ENCODE data around the gene CAMTA2. TPM values are rescaled to one million over a fixed set of nuclear protein-coding genes. Genes with fewer than 3 reads are reported as not detected.

CAMTA2 gene
- polyA plus RNA-seq, 1 donor from 2014 or later, result 7.3 TPM

DNA sequence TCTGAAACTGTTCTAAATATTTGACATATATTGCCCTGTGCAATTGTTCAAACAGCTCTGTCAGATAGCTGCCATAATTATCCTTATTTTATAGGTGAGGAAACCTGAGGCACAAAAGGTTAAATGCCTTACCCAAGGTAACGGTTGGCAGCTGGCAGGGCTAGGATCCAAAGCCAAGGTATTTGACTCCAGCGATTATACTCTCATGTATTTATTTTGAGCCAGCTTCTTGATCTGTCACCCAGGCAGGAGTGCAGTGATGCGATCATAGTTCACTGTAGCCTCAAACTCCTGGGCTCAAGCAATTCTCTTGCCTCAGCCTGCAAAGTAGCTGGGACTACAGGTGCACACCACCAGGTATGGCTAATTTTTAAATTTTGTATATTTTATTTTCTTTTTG, 29.4 kb downstream of the CAMTA2 start (continued):
- TF ChIP-seq EP300 (conservative IDR thresholded peaks at IDR 0.05; ENCODE audit: poor library complexity, severe bottlenecking), result no peak

DNA sequence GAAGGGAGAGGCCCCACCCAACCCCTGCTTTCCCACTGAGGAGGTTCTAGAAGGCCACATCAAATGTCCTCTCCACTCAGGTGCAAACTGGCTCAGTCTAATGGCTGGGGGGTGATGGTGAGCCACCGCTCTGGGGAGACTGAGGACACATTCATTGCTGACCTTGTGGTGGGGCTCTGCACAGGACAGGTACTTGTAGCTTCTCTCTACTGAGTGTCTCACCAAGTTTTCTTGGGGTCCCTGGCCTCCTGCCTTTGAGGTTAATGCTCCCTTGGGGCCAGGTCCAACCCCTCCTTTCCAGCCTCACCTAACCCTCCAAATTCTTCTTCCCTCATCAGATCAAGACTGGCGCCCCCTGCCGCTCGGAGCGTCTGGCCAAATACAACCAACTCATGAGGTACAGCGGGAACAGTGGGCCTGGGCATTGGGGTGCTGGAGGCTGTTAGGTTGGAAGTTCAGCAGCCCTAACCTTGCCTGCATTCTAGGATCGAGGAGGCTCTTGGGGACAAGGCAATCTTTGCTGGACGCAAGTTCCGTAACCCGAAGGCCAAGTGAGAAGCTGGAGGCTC, 30.9 kb downstream of the CAMTA2 start:
- Histone ChIP-seq H3F3A (ENCODE audit: insufficient read depth, low read length, poor library complexity, severe bottlenecking) (no peaks in the 10 kb centered on the region), H3K27ac (ENCODE audit: low read length) (no peak overlapping the region), H2AFZ (ENCODE audit: low read depth, low read length) (no peak overlapping the region), H3K4me2 (ENCODE audit: low read length) (no peak overlapping the region), H4K20me1 (ENCODE audit: insufficient read depth) (no peaks in the 10 kb centered on the region), H3K9ac (ENCODE audit: low read length) (no peak overlapping the region), H3K4me3 (ENCODE audit: low read length) (no peak overlapping the region), H3K9me2 (ENCODE audit: insufficient read depth, low read length) (no peaks in the 10 kb centered on the region), H3K9me3 (ENCODE audit: low read length) (no peaks in the 10 kb centered on the region), H3K79me2 (replicated peaks; ENCODE audit: insufficient read depth, low read length) (no peaks in the 10 kb centered on the region), H3K27me3 (ENCODE audit: insufficient read depth, low read depth, low read length) (no peaks in the 10 kb centered on the region), H3K36me3 (ENCODE audit: insufficient read depth, low read length) (no peaks in the 10 kb centered on the region)
- TF ChIP-seq TAF1 (IDR thresholded peaks at IDR 0.05; ENCODE audit: low read depth) (no peak), RAD21 (conservative IDR thresholded peaks at IDR 0.05) (no peak), MXI1 (conservative IDR thresholded peaks at IDR 0.05; ENCODE audit: poor library complexity, severe bottlenecking) (no peak), SMC3 (conservative IDR thresholded peaks at IDR 0.05; ENCODE audit: poor library complexity) (no peak), EP300 (conservative IDR thresholded peaks at IDR 0.05; ENCODE audit: poor library complexity, severe bottlenecking) (no peak)

DNA sequence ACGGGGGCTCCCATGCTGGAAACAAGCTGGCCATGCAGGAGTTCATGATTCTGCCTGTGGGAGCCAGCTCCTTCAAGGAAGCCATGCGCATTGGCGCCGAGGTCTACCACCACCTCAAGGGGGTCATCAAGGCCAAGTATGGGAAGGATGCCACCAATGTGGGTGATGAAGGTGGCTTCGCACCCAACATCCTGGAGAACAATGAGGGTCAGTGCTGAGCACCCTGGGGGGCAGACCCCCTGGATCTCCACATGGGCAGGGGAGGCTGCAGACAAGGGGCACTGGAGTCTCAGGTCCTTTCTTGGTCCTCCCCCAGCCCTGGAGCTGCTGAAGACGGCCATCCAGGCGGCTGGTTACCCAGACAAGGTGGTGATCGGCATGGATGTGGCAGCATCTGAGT, 32.4 kb downstream of the CAMTA2 start:
- TF ChIP-seq EZH2 (IDR thresholded peaks at IDR 0.05; ENCODE audit: borderline replicate concordance, insufficient read depth, low read length, poor library complexity, severe bottlenecking), result no peak
- TF ChIP-seq, protein P1, sequence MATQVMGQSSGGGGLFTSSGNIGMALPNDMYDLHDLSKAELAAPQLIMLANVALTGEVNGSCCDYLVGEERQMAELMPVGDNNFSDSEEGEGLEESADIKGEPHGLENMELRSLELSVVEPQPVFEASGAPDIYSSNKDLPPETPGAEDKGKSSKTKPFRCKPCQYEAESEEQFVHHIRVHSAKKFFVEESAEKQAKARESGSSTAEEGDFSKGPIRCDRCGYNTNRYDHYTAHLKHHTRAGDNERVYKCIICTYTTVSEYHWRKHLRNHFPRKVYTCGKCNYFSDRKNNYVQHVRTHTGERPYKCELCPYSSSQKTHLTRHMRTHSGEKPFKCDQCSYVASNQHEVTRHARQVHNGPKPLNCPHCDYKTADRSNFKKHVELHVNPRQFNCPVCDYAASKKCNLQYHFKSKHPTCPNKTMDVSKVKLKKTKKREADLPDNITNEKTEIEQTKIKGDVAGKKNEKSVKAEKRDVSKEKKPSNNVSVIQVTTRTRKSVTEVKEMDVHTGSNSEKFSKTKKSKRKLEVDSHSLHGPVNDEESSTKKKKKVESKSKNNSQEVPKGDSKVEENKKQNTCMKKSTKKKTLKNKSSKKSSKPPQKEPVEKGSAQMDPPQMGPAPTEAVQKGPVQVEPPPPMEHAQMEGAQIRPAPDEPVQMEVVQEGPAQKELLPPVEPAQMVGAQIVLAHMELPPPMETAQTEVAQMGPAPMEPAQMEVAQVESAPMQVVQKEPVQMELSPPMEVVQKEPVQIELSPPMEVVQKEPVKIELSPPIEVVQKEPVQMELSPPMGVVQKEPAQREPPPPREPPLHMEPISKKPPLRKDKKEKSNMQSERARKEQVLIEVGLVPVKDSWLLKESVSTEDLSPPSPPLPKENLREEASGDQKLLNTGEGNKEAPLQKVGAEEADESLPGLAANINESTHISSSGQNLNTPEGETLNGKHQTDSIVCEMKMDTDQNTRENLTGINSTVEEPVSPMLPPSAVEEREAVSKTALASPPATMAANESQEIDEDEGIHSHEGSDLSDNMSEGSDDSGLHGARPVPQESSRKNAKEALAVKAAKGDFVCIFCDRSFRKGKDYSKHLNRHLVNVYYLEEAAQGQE (IDR thresholded peaks at IDR 0.05; ENCODE audit: borderline replicate concordance), result no peak
- no peak for TF ChIP-seq TAF1 (IDR thresholded peaks at IDR 0.05; ENCODE audit: low read depth)
- TF ChIP-seq SMC3 (conservative IDR thresholded peaks at IDR 0.05; ENCODE audit: poor library complexity), result no peak
- no peak for TF ChIP-seq MXI1 (conservative IDR thresholded peaks at IDR 0.05; ENCODE audit: poor library complexity, severe bottlenecking)
- no peak for TF ChIP-seq POLR2AphosphoS5 (IDR thresholded peaks at IDR 0.05)
- TF ChIP-seq EP300 (conservative IDR thresholded peaks at IDR 0.05; ENCODE audit: poor library complexity, severe bottlenecking), result no peak
- no peak for TF ChIP-seq RAD21 (conservative IDR thresholded peaks at IDR 0.05)
- TF ChIP-seq, protein P2, sequence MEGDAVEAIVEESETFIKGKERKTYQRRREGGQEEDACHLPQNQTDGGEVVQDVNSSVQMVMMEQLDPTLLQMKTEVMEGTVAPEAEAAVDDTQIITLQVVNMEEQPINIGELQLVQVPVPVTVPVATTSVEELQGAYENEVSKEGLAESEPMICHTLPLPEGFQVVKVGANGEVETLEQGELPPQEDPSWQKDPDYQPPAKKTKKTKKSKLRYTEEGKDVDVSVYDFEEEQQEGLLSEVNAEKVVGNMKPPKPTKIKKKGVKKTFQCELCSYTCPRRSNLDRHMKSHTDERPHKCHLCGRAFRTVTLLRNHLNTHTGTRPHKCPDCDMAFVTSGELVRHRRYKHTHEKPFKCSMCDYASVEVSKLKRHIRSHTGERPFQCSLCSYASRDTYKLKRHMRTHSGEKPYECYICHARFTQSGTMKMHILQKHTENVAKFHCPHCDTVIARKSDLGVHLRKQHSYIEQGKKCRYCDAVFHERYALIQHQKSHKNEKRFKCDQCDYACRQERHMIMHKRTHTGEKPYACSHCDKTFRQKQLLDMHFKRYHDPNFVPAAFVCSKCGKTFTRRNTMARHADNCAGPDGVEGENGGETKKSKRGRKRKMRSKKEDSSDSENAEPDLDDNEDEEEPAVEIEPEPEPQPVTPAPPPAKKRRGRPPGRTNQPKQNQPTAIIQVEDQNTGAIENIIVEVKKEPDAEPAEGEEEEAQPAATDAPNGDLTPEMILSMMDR (IDR thresholded peaks at IDR 0.05; ENCODE audit: poor library complexity, severe bottlenecking), result no peak
- H3F3A ChIP-seq (ENCODE audit: insufficient read depth, low read length, poor library complexity, severe bottlenecking), result no peaks in the 10 kb centered on the region
- no peaks in the 10 kb centered on the region for H3K9me2 ChIP-seq (ENCODE audit: insufficient read depth, low read length)
- H4K20me1 ChIP-seq (ENCODE audit: insufficient read depth), result no peaks in the 10 kb centered on the region
- no peak overlapping the region for H3K4me3 ChIP-seq (ENCODE audit: low read length)
- no peak overlapping the region for H2AFZ ChIP-seq (ENCODE audit: low read depth, low read length)
- H3K27me3 ChIP-seq (ENCODE audit: insufficient read depth, low read depth, low read length), result no peaks in the 10 kb centered on the region
- no peaks in the 10 kb centered on the region for H3K9me3 ChIP-seq (ENCODE audit: low read length)
- H3K79me2 ChIP-seq (replicated peaks; ENCODE audit: insufficient read depth, low read length), result no peaks in the 10 kb centered on the region
- H3K36me3 ChIP-seq (ENCODE audit: insufficient read depth, low read length), result no peaks in the 10 kb centered on the region
- H3K9ac ChIP-seq (ENCODE audit: low read length), result no peak overlapping the region
- H3K4me2 ChIP-seq (ENCODE audit: low read length), result no peak overlapping the region
- no peak overlapping the region for H3K27ac ChIP-seq (ENCODE audit: low read length)
